HL-60 (cell line): ENCODE results near the gene ARL4A.

Experiments used
- DNase-seq, 2 experiments: peaks; one replicate each; pipeline ENCODE4 v3.0.0-alpha.2; 2010 to 2020; ENCODE audit warnings: low read depth in 1 of 2, low spot score in 1 of 2
- H3K27ac ChIP-seq: fragments of 250-450 bp; sonication (Bioruptor Pico); replicated peaks from 2 replicates; pipeline ENCODE4 v1.5.1; 2020; ENCODE audit warnings: mild to moderate bottlenecking, moderate library complexity
- H3K27me3 ChIP-seq: fragments of 250-450 bp; sonication (Bioruptor Pico); 2 replicates; pipeline ENCODE4 v1.5.1; 2021; ENCODE audit warnings: mild to moderate bottlenecking, moderate library complexity; ENCODE audit not compliant: insufficient read depth, poor library complexity, severe bottlenecking
- H3K4me3 ChIP-seq: replicated peaks from 2 replicates; pipeline ENCODE4 v1.5.1; 2011; ENCODE audit warnings: mild to moderate bottlenecking, control low read depth, low read length; ENCODE audit not compliant: insufficient read depth
- GABPA ChIP-seq: IDR thresholded peaks from 2 replicates; pipeline ENCODE4 v1.6.1; 2012; ENCODE audit warnings: low read depth
- POLR2AphosphoS5 ChIP-seq: IDR thresholded peaks from 2 replicates; pipeline ENCODE4 v1.6.1; 2012; ENCODE audit warnings: low read depth
- SPI1 ChIP-seq: IDR thresholded peaks from 2 replicates; pipeline ENCODE4 v1.6.1; 2012; ENCODE audit warnings: low read depth, mild to moderate bottlenecking, borderline replicate concordance
- TF ChIP-seq, protein P1 (sequence below): IDR thresholded peaks from 2 replicates; pipeline ENCODE4 v1.6.1; 2012; ENCODE audit warnings: low read depth; ENCODE audit not compliant: insufficient replicate concordance
- TF ChIP-seq, protein P2 (sequence below): IDR thresholded peaks from one replicate; pipeline ENCODE4 v1.5.1; 2011; ENCODE audit warnings: low read length, control low read depth, inconsistent platforms; ENCODE audit not compliant: insufficient read depth

Gene ARL4A

DNA sequence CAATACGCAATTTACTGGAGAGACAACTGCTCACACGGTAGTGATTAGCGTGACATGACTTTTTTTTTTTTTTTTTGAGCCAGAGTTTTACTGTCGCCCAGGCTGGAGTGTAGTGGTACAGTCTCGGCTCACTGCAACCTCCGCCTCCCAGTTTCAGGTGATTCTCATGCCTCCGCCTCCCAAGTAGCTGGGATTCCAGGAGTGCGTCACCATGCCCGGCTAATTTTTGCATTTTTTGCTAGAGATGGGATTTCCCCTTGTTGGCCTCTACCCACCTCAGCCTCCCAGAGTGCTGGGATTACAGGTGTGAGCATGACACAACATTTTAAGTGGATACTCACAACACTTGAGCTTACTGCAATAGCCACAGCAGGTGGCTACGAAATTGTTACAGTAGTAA lies 11.9 kb downstream of the ARL4A start:
- no peak for TF ChIP-seq POLR2AphosphoS5
- DNase-seq, result no peak
- H3K4me3 ChIP-seq, result no peak overlapping the region
- H3K27me3 ChIP-seq, result no peaks in the 10 kb centered on the region
- no peak overlapping the region for H3K27ac ChIP-seq

DNA sequence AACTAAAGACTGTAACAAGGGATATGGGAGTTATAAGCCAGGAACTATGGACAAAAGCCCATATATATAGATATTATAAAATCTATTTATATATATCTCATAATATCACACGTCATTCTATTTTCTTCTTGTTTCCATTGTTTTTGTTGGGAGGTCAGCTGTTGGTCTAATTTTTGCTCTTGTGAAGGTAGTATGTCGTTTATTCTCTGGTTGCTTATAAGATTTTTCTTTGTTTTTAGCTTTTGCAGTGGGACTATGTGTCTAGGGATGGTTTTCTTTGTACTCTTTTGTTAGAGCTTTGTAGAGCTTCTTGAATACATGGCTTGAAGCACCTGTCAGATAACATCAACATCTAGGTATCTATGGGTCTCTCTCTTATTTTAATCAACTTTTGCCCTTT lies 14.0 kb downstream of the ARL4A start:
- Histone ChIP-seq H3K4me3 (no peak overlapping the region), H3K27me3 (no peaks in the 10 kb centered on the region), H3K27ac (no peak overlapping the region)
- DNase-seq, result no peak
- TF ChIP-seq POLR2AphosphoS5, result no peak
- TF ChIP-seq, protein P1, sequence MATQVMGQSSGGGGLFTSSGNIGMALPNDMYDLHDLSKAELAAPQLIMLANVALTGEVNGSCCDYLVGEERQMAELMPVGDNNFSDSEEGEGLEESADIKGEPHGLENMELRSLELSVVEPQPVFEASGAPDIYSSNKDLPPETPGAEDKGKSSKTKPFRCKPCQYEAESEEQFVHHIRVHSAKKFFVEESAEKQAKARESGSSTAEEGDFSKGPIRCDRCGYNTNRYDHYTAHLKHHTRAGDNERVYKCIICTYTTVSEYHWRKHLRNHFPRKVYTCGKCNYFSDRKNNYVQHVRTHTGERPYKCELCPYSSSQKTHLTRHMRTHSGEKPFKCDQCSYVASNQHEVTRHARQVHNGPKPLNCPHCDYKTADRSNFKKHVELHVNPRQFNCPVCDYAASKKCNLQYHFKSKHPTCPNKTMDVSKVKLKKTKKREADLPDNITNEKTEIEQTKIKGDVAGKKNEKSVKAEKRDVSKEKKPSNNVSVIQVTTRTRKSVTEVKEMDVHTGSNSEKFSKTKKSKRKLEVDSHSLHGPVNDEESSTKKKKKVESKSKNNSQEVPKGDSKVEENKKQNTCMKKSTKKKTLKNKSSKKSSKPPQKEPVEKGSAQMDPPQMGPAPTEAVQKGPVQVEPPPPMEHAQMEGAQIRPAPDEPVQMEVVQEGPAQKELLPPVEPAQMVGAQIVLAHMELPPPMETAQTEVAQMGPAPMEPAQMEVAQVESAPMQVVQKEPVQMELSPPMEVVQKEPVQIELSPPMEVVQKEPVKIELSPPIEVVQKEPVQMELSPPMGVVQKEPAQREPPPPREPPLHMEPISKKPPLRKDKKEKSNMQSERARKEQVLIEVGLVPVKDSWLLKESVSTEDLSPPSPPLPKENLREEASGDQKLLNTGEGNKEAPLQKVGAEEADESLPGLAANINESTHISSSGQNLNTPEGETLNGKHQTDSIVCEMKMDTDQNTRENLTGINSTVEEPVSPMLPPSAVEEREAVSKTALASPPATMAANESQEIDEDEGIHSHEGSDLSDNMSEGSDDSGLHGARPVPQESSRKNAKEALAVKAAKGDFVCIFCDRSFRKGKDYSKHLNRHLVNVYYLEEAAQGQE, result no peak
- TF ChIP-seq, protein P2, sequence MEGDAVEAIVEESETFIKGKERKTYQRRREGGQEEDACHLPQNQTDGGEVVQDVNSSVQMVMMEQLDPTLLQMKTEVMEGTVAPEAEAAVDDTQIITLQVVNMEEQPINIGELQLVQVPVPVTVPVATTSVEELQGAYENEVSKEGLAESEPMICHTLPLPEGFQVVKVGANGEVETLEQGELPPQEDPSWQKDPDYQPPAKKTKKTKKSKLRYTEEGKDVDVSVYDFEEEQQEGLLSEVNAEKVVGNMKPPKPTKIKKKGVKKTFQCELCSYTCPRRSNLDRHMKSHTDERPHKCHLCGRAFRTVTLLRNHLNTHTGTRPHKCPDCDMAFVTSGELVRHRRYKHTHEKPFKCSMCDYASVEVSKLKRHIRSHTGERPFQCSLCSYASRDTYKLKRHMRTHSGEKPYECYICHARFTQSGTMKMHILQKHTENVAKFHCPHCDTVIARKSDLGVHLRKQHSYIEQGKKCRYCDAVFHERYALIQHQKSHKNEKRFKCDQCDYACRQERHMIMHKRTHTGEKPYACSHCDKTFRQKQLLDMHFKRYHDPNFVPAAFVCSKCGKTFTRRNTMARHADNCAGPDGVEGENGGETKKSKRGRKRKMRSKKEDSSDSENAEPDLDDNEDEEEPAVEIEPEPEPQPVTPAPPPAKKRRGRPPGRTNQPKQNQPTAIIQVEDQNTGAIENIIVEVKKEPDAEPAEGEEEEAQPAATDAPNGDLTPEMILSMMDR, result no peak

DNA sequence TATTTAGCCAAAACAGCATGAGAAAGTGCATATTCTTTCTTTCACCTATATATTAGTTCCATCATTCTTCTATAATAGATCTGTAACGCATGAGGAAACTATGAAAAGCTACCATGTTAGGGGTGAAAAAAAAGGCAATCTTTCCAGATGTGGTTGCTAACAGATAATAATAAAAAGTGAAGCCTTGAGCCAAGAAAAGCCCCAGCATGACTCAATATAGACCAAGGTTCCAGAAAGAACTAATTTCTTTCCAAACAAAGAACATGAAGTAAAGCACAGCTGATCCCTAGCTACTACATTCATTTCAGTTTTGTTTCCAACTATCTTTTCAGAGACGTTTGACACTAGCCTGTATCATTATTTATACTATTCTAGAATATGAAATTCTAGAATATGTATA lies 16.4 kb downstream of the ARL4A start:
- H3K27me3 ChIP-seq, result no peaks in the 10 kb centered on the region
- TF ChIP-seq GABPA (no peak), POLR2AphosphoS5 (no peak), SPI1 (no peak)
- TF ChIP-seq, protein P2, result no peak
- TF ChIP-seq, protein P1, result no peak
- H3K27ac ChIP-seq, result no peak overlapping the region
- no peak overlapping the region for H3K4me3 ChIP-seq
- DNase-seq, result no peak

DNA sequence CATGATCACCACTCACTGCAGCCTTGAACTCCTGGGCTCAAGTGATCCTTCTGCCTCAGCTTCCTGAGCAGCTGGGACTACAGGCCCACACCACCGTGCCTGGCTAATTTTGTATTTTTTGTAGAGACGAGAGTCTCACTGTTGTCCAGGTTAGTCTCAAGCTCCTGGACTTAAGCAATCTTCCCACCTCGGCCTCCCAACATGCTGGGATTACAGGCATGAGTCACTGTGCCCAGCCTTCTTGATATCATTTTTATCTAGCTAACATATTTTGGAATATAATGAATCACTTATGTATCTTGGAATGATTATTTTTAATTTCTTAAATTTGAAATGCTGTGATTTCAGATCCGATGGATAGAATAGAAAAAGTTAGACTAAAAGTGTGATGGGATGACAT lies 18.4 kb downstream of the ARL4A start:
- Histone ChIP-seq H3K27ac (no peak overlapping the region), H3K4me3 (no peak overlapping the region), H3K27me3 (no peaks in the 10 kb centered on the region)
- TF ChIP-seq POLR2AphosphoS5 (no peak), SPI1 (no peak), GABPA (no peak)
- TF ChIP-seq, protein P2, result no peak
- TF ChIP-seq, protein P1, result no peak
- no peak for DNase-seq
